Right ventricle myocardium inferior (tissue), 1 donor: Measurements from ENCODE around the gene ANXA10. TPM values are rescaled to one million over a fixed set of nuclear protein-coding genes. Genes with fewer than 3 reads are reported as not detected.
"Not testable (repeated sequence)": the region's sequence is repeated elsewhere in the genome, so short reads cannot be mapped to it uniquely, and the experiment has no call there.

Experiments used
- ATAC-seq: fragments of 200-7000 bp; cut with Tn5 transposase; one replicate; pipeline ENCODE4 v1.9.1; 2020; ENCODE audit warnings: mild to moderate bottlenecking, moderate library complexity
- DNase-seq: peaks from one replicate; pipeline ENCODE4 v3.0.0; 2021; ENCODE audit errors: missing footprints
- intact Hi-C: fragments of 100-400 bp; cut with DNase I; formaldehyde crosslinking; loops from one replicate; pipeline ENCODE4 v1.11.0; 2022
- total RNA-seq: library from RNA; stranded (reverse); fragmentation: NEBNext Ultra II Directional; extraction: Animal tissue kit (Norgen Biotek cat#: 25700); gene quantifications from one replicate; pipeline ENCODE4 v1.2.1, GENCODE V29; 2021
- donor health status: DM: no; HTN: yes; CAD: no; lungs with severe emphysema.

The ANXA10 gene
- total RNA-seq, 1 donor from 2014 or later: not detected

GRCh38 chr4:168203233-168203911 lies 111.0 kb downstream of the ANXA10 start:
- DNase-seq: no peak
- ATAC-seq: no peak
- intact Hi-C loops: no loop called here

- ATAC-seq: no peak
- no peak for DNase-seq
- intact Hi-C loops: no loop called here
Measured at GRCh38 chr4:168208957-168209614, 116.7 kb downstream of the ANXA10 start.

- DNase-seq (no peak), ATAC-seq (no peak)
- intact Hi-C loops: no loop called here
Measured at GRCh38 chr4:168212656-168213055, 120.3 kb downstream of the ANXA10 start.

GRCh38 chr4:168213511-168213910 lies 121.2 kb downstream of the ANXA10 start:
- ATAC-seq, DNase-seq, intact Hi-C loops: not testable (repeated sequence)

- DNase-seq (no peak), ATAC-seq (no peak)
- intact Hi-C loops: no loop called here
Measured at GRCh38 chr4:168218645-168219044, 126.3 kb downstream of the ANXA10 start.

- no peak for ATAC-seq
- intact Hi-C loops: no loop called here
Measured at GRCh38 chr4:168220893-168221292, 128.6 kb downstream of the ANXA10 start.

GRCh38 chr4:168221301-168221700 lies 129.0 kb downstream of the ANXA10 start:
- ATAC-seq: no peak
- intact Hi-C loops: no loop called here
- no peak for DNase-seq

More at GRCh38 chr4:168220893-168221292, 128.6 kb downstream of the ANXA10 start:
- no peak for DNase-seq

Other genes with a start within 250 kb of the ANXA10 start
- 7.7 TPM for gene DDX60, start 226.2 kb downstream of the ANXA10 start, total RNA-seq